Stomach smooth muscle (tissue), 2 donors: ENCODE measurements around the gene PDZRN3.

ENCODE experiments used
- H3K27ac ChIP-seq: one replicate; pipeline ENCODE4 v1.7.0; 2013; ENCODE audit warnings: mild to moderate bottlenecking, low read length, inconsistent platforms
- H3K27me3 ChIP-seq, 2 donors: one replicate each; pipeline ENCODE4 v1.7.0; 2013; ENCODE audit warnings: low read length in 2 of 2; ENCODE audit not compliant: insufficient read depth in 2 of 2, control insufficient read depth in 1 of 2
- H3K36me3 ChIP-seq, 2 donors: one replicate each; pipeline ENCODE4 v1.7.0; 2013; ENCODE audit warnings: low read length in 2 of 2; ENCODE audit not compliant: control insufficient read depth in 2 of 2, insufficient read depth in 2 of 2
- H3K4me1 ChIP-seq: one replicate; pipeline ENCODE4 v1.7.0; 2013; ENCODE audit warnings: low read length; ENCODE audit not compliant: control insufficient read depth, insufficient read depth
- H3K4me3 ChIP-seq, 2 donors: one replicate each; pipeline ENCODE4 v1.7.0; 2013; ENCODE audit warnings: low read length in 2 of 2
- H3K9ac ChIP-seq, 2 donors: one replicate each; pipeline ENCODE4 v1.7.0; 2013; ENCODE audit warnings: low read length in 2 of 2, mild to moderate bottlenecking in 1 of 2
- H3K9me3 ChIP-seq, 2 donors: one replicate each; pipeline ENCODE4 v1.7.0; 2013; ENCODE audit warnings: low read length in 2 of 2; ENCODE audit not compliant: control insufficient read depth in 2 of 2
- donor health status: healthy.
- donor health status: Pancreatic carcinoma.

The PDZRN3 gene

GRCh38 chr3:73349657-73350056, 275.1 kb downstream of the PDZRN3 start:
- peaks cover 12% of the 10 kb centered on the region for H3K4me1 ChIP-seq
- H3K9ac ChIP-seq, result no peak overlapping the region
- no peaks in the 10 kb centered on the region for H3K9me3 ChIP-seq
- H3K36me3 ChIP-seq, result no peaks in the 10 kb centered on the region
- no peak overlapping the region for H3K27ac ChIP-seq
- peaks cover 0 to 2% of the 10 kb centered on the region in 2 donors for H3K27me3 ChIP-seq
- H3K4me3 ChIP-seq, result no peak overlapping the region

GRCh38 chr3:73342077-73342476, 282.7 kb downstream of the PDZRN3 start:
- H3K27ac ChIP-seq, result no peak overlapping the region
- no peaks in the 10 kb centered on the region for H3K9me3 ChIP-seq
- H3K36me3 ChIP-seq, result no peaks in the 10 kb centered on the region
- no peaks in the 10 kb centered on the region for H3K4me1 ChIP-seq
- no peaks in the 10 kb centered on the region for H3K27me3 ChIP-seq
- H3K4me3 ChIP-seq, result no peak overlapping the region
- no peak overlapping the region for H3K9ac ChIP-seq

GRCh38 chr3:73341272-73341935, 283.3 kb downstream of the PDZRN3 start:
- Histone ChIP-seq H3K9me3 (no peaks in the 10 kb centered on the region), H3K27me3 (no peaks in the 10 kb centered on the region), H3K27ac (no peak overlapping the region), H3K36me3 (no peaks in the 10 kb centered on the region), H3K4me1 (no peaks in the 10 kb centered on the region), H3K9ac (no peak overlapping the region), H3K4me3 (no peak overlapping the region)

GRCh38 chr3:73332558-73332957, 292.2 kb downstream of the PDZRN3 start:
- no peak overlapping the region for H3K9ac ChIP-seq
- no peak overlapping the region for H3K27ac ChIP-seq
- H3K36me3 ChIP-seq, result no peaks in the 10 kb centered on the region
- H3K27me3 ChIP-seq, result no peaks in the 10 kb centered on the region
- H3K4me3 ChIP-seq, result no peak overlapping the region
- no peaks in the 10 kb centered on the region for H3K4me1 ChIP-seq
- H3K9me3 ChIP-seq, result no peaks in the 10 kb centered on the region
